Activated T-cell treated with anti-CD3 and anti-CD28 coated beads, Interleukin-2, amount 50 U/mL, for 4 hours (primary cell): Measurements from ENCODE around the gene TSN. TPM values are rescaled to one million over a fixed set of nuclear protein-coding genes. Genes with fewer than 3 reads are reported as not detected.

Experiments
- ATAC-seq, 2 donors: fragments of 200-7000 bp; cut with Tn5 transposase; one replicate each; pipeline ENCODE4 v1.10.0; 2021
- DNase-seq: peaks from one replicate; pipeline ENCODE4 v3.0.0-alpha.2; 2020
- H3K27me3 Mint-ChIP-seq: one replicate; pipeline ENCODE4 v1.8.0; 2021; ENCODE audit warnings: low read depth, mixed read lengths
- H3K36me3 Mint-ChIP-seq: one replicate; pipeline ENCODE4 v1.8.0; 2022; ENCODE audit warnings: mixed read lengths; ENCODE audit not compliant: insufficient read depth
- H3K4me1 Mint-ChIP-seq: one replicate; pipeline ENCODE4 v1.8.0; 2021; ENCODE audit warnings: low read depth, mixed read lengths
- H3K4me3 Mint-ChIP-seq: one replicate; pipeline ENCODE4 v1.8.0; 2021; ENCODE audit warnings: mild to moderate bottlenecking, moderate library complexity, mixed read lengths
- H3K9me3 Mint-ChIP-seq: one replicate; pipeline ENCODE4 v1.8.0; 2021; ENCODE audit warnings: mixed read lengths
- total RNA-seq, 3 donors: library from RNA; stranded (reverse); gene quantifications; one replicate each; pipeline ENCODE4 v1.2.1, GENCODE V29; 2021

TSN gene
- total RNA-seq, 3 donors from 2014 or later: 93.3 to 108 (median 95.2) TPM

- H3K4me3 Mint-ChIP-seq: no peak overlapping the region
Observed at GRCh38 chr2:121774235-121774634, 18.8 kb downstream of the TSN start.

GRCh38 chr2:121776361-121776760, 20.9 kb downstream of the TSN start:
- H3K27me3 Mint-ChIP-seq: no peaks in the 10 kb centered on the region
- H3K9me3 Mint-ChIP-seq: no peaks in the 10 kb centered on the region
- DNase-seq: no peak
- H3K36me3 Mint-ChIP-seq: peaks cover 5% of the 10 kb centered on the region
- H3K4me3 Mint-ChIP-seq: no peak overlapping the region
- no peak for ATAC-seq
- no peaks in the 10 kb centered on the region for H3K4me1 Mint-ChIP-seq

More at GRCh38 chr2:121774235-121774634, 18.8 kb downstream of the TSN start:
- Mint-ChIP-seq H3K4me1 (no peaks in the 10 kb centered on the region), H3K36me3 (peaks cover 12% of the 10 kb centered on the region), H3K9me3 (no peaks in the 10 kb centered on the region), H3K27me3 (no peaks in the 10 kb centered on the region)
- DNase-seq: no peak
- ATAC-seq: no peak

- Mint-ChIP-seq H3K4me1 (no peaks in the 10 kb centered on the region), H3K36me3 (peaks cover 5% of the 10 kb centered on the region), H3K27me3 (no peaks in the 10 kb centered on the region), H3K4me3 (no peak overlapping the region), H3K9me3 (no peaks in the 10 kb centered on the region)
- ATAC-seq: no peak
- DNase-seq: no peak
Observed at GRCh38 chr2:121776885-121777698, 21.6 kb downstream of the TSN start.

GRCh38 chr2:121777699-121778058, 22.2 kb downstream of the TSN start:
- peaks cover 5% of the 10 kb centered on the region for H3K36me3 Mint-ChIP-seq
- no peak overlapping the region for H3K4me3 Mint-ChIP-seq
- H3K27me3 Mint-ChIP-seq: no peaks in the 10 kb centered on the region
- H3K9me3 Mint-ChIP-seq: no peaks in the 10 kb centered on the region
- ATAC-seq: no peak
- DNase-seq: no peak
- no peaks in the 10 kb centered on the region for H3K4me1 Mint-ChIP-seq

GRCh38 chr2:121778741-121779487, 23.5 kb downstream of the TSN start:
- Mint-ChIP-seq H3K9me3 (no peaks in the 10 kb centered on the region), H3K36me3 (no peaks in the 10 kb centered on the region), H3K4me3 (no peak overlapping the region), H3K27me3 (no peaks in the 10 kb centered on the region), H3K4me1 (no peaks in the 10 kb centered on the region)
- ATAC-seq (no peak), DNase-seq (no peak)

GRCh38 chr2:121783180-121783579, 27.7 kb downstream of the TSN start:
- Mint-ChIP-seq H3K4me3 (no peak overlapping the region), H3K9me3 (no peaks in the 10 kb centered on the region), H3K4me1 (no peaks in the 10 kb centered on the region), H3K27me3 (peaks cover 8% of the 10 kb centered on the region), H3K36me3 (no peaks in the 10 kb centered on the region)
- ATAC-seq (no peak), DNase-seq (no peak)

- Mint-ChIP-seq H3K4me3 (no peak overlapping the region), H3K4me1 (no peaks in the 10 kb centered on the region), H3K36me3 (no peaks in the 10 kb centered on the region), H3K9me3 (no peaks in the 10 kb centered on the region), H3K27me3 (peaks cover 27% of the 10 kb centered on the region)
- DNase-seq (no peak), ATAC-seq (no peak)
Observed at GRCh38 chr2:121788685-121789084, 33.2 kb downstream of the TSN start.

- Mint-ChIP-seq H3K9me3 (no peaks in the 10 kb centered on the region), H3K36me3 (no peaks in the 10 kb centered on the region), H3K4me1 (no peaks in the 10 kb centered on the region), H3K4me3 (no peak overlapping the region), H3K27me3 (peaks cover 35% of the 10 kb centered on the region)
- ATAC-seq (no peak), DNase-seq (no peak)
Observed at GRCh38 chr2:121790276-121790956, 35.0 kb downstream of the TSN start.

- Mint-ChIP-seq H3K4me3 (no peak overlapping the region), H3K4me1 (no peaks in the 10 kb centered on the region), H3K9me3 (no peaks in the 10 kb centered on the region), H3K36me3 (no peaks in the 10 kb centered on the region), H3K27me3 (peaks cover 39% of the 10 kb centered on the region)
- DNase-seq: no peak
- no peak for ATAC-seq
Observed at GRCh38 chr2:121791290-121791689, 35.8 kb downstream of the TSN start.

- Mint-ChIP-seq H3K4me3 (no peak overlapping the region), H3K36me3 (no peaks in the 10 kb centered on the region), H3K9me3 (no peaks in the 10 kb centered on the region), H3K4me1 (no peaks in the 10 kb centered on the region), H3K27me3 (peaks cover 44% of the 10 kb centered on the region)
- DNase-seq: no peak
- no peak for ATAC-seq
Observed at GRCh38 chr2:121791801-121792221, 36.4 kb downstream of the TSN start.

GRCh38 chr2:121793816-121794215, 38.4 kb downstream of the TSN start:
- ATAC-seq (no peak), DNase-seq (no peak)
- H3K9me3 Mint-ChIP-seq: no peaks in the 10 kb centered on the region

GRCh38 chr2:121794233-121794632, 38.8 kb downstream of the TSN start:
- H3K4me3 Mint-ChIP-seq: no peak overlapping the region
- ATAC-seq: no peak

More at GRCh38 chr2:121793816-121794215, 38.4 kb downstream of the TSN start:
- Mint-ChIP-seq H3K27me3 (peaks cover 34% of the 10 kb centered on the region), H3K36me3 (no peaks in the 10 kb centered on the region), H3K4me3 (no peak overlapping the region), H3K4me1 (no peaks in the 10 kb centered on the region)

GRCh38 chr2:121796239-121796638, 40.8 kb downstream of the TSN start:
- Mint-ChIP-seq H3K9me3 (no peaks in the 10 kb centered on the region), H3K4me3 (no peak overlapping the region), H3K27me3 (peaks cover 22% of the 10 kb centered on the region), H3K4me1 (no peaks in the 10 kb centered on the region), H3K36me3 (no peaks in the 10 kb centered on the region)
- ATAC-seq (no peak), DNase-seq (no peak)

More at GRCh38 chr2:121794233-121794632, 38.8 kb downstream of the TSN start:
- H3K27me3 Mint-ChIP-seq: peaks cover 34% of the 10 kb centered on the region
- H3K36me3 Mint-ChIP-seq: no peaks in the 10 kb centered on the region
- DNase-seq: no peak
- H3K4me1 Mint-ChIP-seq: no peaks in the 10 kb centered on the region
- no peaks in the 10 kb centered on the region for H3K9me3 Mint-ChIP-seq

GRCh38 chr2:121798617-121799016, 43.2 kb downstream of the TSN start:
- ATAC-seq (no peak), DNase-seq (no peak)
- Mint-ChIP-seq H3K4me1 (no peaks in the 10 kb centered on the region), H3K27me3 (peaks cover 18% of the 10 kb centered on the region), H3K9me3 (peaks cover 8% of the 10 kb centered on the region), H3K4me3 (no peak overlapping the region), H3K36me3 (no peaks in the 10 kb centered on the region)
